Hepatocyte (in vitro differentiated cells): ENCODE data around the gene FASTKD1.

Experiments
- CTCF ChIP-seq: fragments of 200-600 bp; sonication (generic); IDR thresholded peaks from 2 replicates; pipeline ENCODE4 v1.5.1; 2016; ENCODE audit warnings: antibody characterized with exemption, mild to moderate bottlenecking; ENCODE audit not compliant: poor library complexity
- EZH2 ChIP-seq: fragments of 200-600 bp; sonication (generic); IDR thresholded peaks from 2 replicates; pipeline ENCODE4 v1.6.1; 2016; ENCODE audit warnings: antibody characterized with exemption, mild to moderate bottlenecking, borderline replicate concordance

GRCh38 chr2:169513926-169514325 lies 59.7 kb downstream of the FASTKD1 start:
- no peak for TF ChIP-seq CTCF
- no peak for TF ChIP-seq EZH2
